ENCODE data around the gene DESI2. TPM values are rescaled to one million over a fixed set of nuclear protein-coding genes. Genes with fewer than 3 reads are reported as not detected.

DESI2 gene
- total RNA-seq = 10 to 100 TPM; 30.4 to 31.1 TPM

GRCh38 chr1:244652623-244653438, at the start of gene DESI2:
DESI2 (plus strand) TSS chr1:244653126; CDS start chr1:244653314, 188 bp downstream.
- Mint-ChIP-seq H3K27me3 (no peaks in the 10 kb centered on the region), H3K27ac (peak within 1 kb of the TSS; percentile 86), H3K9me3 (no peaks in the 10 kb centered on the region), H3K4me1 (ENCODE audit: low read depth) (peaks cover 23% of the 10 kb centered on the region), H3K4me3 (peak within 1 kb of the TSS; percentile 79), H3K36me3 (ENCODE audit: low read depth) (peaks cover 12% of the 10 kb centered on the region)
- ATAC-seq (peak; percentile 95), DNase-seq (peak; percentile 98)
- CTCF ChIA-PET = interaction anchor here (0.9 to 2.8 kb wide), 4 partner anchors 48 to 390 kb away, joined by 3 to 8 read pairs (median 4); no protein-coding TSS in a partner anchor
- TF ChIP-seq CTCF (IDR thresholded peaks at IDR 0.05) = peak; percentile 56
- intact Hi-C loops (cut with micrococcal nuclease) = loop anchor here (5.0 kb wide), 2 partner anchors 201 to 319 kb away; partner anchors contain the start of gene ADSS2
- POLR2A ChIA-PET = interaction anchor here (0.8 to 1.5 kb wide), 5 partner anchors 76 to 317 kb away, joined by 3 to 7 read pairs (median 3); partner anchors contain the start of gene COX20

- H3K4me1 Mint-ChIP-seq (ENCODE audit: low read depth) = peaks cover 14% of the 10 kb centered on the region
- H3K27me3 Mint-ChIP-seq = peaks cover 6% of the 10 kb centered on the region
- H3K4me3 Mint-ChIP-seq = no peak overlapping the region
- ChIA-PET POLR2A (no interaction called here), CTCF (interaction anchor here (0.6 to 4.2 kb wide), 32 partner anchors 9 to 466 kb away, joined by 3 to 100 read pairs (median 5); a partner anchor contains a TSS)
- peak; percentile 73 for TF ChIP-seq CTCF (IDR thresholded peaks at IDR 0.05)
- DNase-seq (no peak), ATAC-seq (no peak)
- no peaks in the 10 kb centered on the region for H3K36me3 Mint-ChIP-seq (ENCODE audit: low read depth)
- intact Hi-C loops (cut with micrococcal nuclease) = loop anchor here (1.0 to 5.0 kb wide), 2 partner anchors 194 to 439 kb away; no protein-coding TSS in a partner anchor
- no peaks in the 10 kb centered on the region for H3K9me3 Mint-ChIP-seq
- H3K27ac Mint-ChIP-seq = no peak overlapping the region
Measured at GRCh38 chr1:244603498-244603897, 49.4 kb upstream of the DESI2 start.

- Mint-ChIP-seq H3K27me3 (peaks cover 6% of the 10 kb centered on the region), H3K4me3 (no peak overlapping the region), H3K36me3 (ENCODE audit: low read depth) (no peaks in the 10 kb centered on the region), H3K9me3 (no peaks in the 10 kb centered on the region), H3K27ac (no peak overlapping the region), H3K4me1 (ENCODE audit: low read depth) (no peaks in the 10 kb centered on the region)
- intact Hi-C loops (cut with micrococcal nuclease) = no loop called here
- DNase-seq (no peak), ATAC-seq (no peak)
- no peak for TF ChIP-seq CTCF (IDR thresholded peaks at IDR 0.05)
- ChIA-PET CTCF (interaction anchor here (1.2 to 4.2 kb wide), 6 partner anchors 12 to 195 kb away, joined by 3 to 100 read pairs (median 10); no protein-coding TSS in a partner anchor), POLR2A (interaction anchor here (0.6 kb wide), 1 partner anchor 172 kb away, joined by 3 read pairs; no protein-coding TSS in a partner anchor)
Measured at GRCh38 chr1:244605835-244606370, 47.0 kb upstream of the DESI2 start.

- no peak overlapping the region for H3K4me3 Mint-ChIP-seq
- DNase-seq = no peak
- no peaks in the 10 kb centered on the region for H3K4me1 Mint-ChIP-seq (ENCODE audit: low read depth)
- no peak for ATAC-seq
- H3K27me3 Mint-ChIP-seq = no peaks in the 10 kb centered on the region
- no peak for TF ChIP-seq CTCF (IDR thresholded peaks at IDR 0.05)
- intact Hi-C loops (cut with micrococcal nuclease) = no loop called here
- H3K27ac Mint-ChIP-seq = no peak overlapping the region
- H3K9me3 Mint-ChIP-seq = no peaks in the 10 kb centered on the region
- no peaks in the 10 kb centered on the region for H3K36me3 Mint-ChIP-seq (ENCODE audit: low read depth)
- ChIA-PET CTCF (interaction anchor here (1.7 kb wide), 1 partner anchor 10 kb away, joined by 5 read pairs; no protein-coding TSS in a partner anchor), POLR2A (no interaction called here)
Measured at GRCh38 chr1:244614113-244614836, 38.7 kb upstream of the DESI2 start.

Data from activated CD8-positive, alpha-beta T cell treated with anti-CD3 and anti-CD28 coated beads for 36 hours (primary cell).